ENCODE results near the gene ZSCAN30. TPM values are rescaled to one million over a fixed set of nuclear protein-coding genes. Genes with fewer than 3 reads are reported as not detected.
"Not testable (repeated sequence)": the region's sequence is repeated elsewhere in the genome, so short reads cannot be mapped to it uniquely, and the experiment has no call there.

ZSCAN30 gene
- total and polyA plus RNA-seq, 2 of the 13 experiments (the other 11 are each of a cell fraction or from before 2014, with no cell fraction given), result 7.4 to 7.7 TPM

DNA sequence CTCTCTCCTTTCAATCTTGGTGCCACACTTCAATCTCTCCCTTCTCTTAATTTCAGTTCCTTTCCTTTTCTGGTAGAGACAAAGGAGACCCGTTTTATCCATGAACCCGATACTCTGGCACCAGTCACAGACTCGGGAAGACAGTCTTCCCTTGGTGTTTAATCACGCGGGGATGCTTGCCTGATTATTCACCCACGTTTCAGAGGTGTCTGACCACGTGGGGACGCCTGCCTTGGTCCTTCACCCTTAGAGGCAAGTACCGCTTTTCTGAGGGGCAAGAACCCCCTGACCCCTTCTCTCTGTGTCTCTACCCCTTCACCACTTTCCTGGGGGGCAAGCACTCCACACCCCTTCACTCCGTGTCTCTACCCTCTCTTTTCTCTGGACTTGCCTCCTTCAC, 73.4 kb downstream of the ZSCAN30 start:
- H4K20me1 ChIP-seq (ENCODE audit: insufficient read depth, low read length); H3K9me3 ChIP-seq (ENCODE audit: low read length); H3K36me3 ChIP-seq (replicated peaks in 1 of 2; ENCODE audit: control insufficient read depth in 1 of 2, insufficient read depth in 2 of 2, low read length in 2 of 2); H3K4me1 ChIP-seq (ENCODE audit: insufficient read depth, low read length); FAIRE-seq; in situ Hi-C loops (cut with HindIII; ENCODE audit: extremely low pct_ligation_motif_present, low pct_unique_long_range_greater_than_20kb); H3K4me2 ChIP-seq (ENCODE audit: low read depth, low read length); intact Hi-C loops (cut with micrococcal nuclease; ENCODE audit: unreplicated experiment); DNase-seq (ENCODE audit: low spot score); H2AFZ ChIP-seq (ENCODE audit: low read length); H3K4me3 ChIP-seq (replicated peaks in 1 of 3; ENCODE audit: insufficient read depth in 1 of 3, low read depth in 2 of 3, low read length in 3 of 3); H3K27ac ChIP-seq (ENCODE audit: extremely low read length, insufficient read depth, low read length); BruUV-seq (replicated peaks); ATAC-seq; CTCF ChIA-PET (ENCODE audit: low intra/inter-chr PET ratio, low total read pairs); H3K79me2 ChIP-seq (ENCODE audit: insufficient read depth, low read length); H3K9ac ChIP-seq (ENCODE audit: insufficient read depth, low read depth, low read length); POLR2A ChIA-PET: not testable (repeated sequence)
- TF ChIP-seq, protein P1, sequence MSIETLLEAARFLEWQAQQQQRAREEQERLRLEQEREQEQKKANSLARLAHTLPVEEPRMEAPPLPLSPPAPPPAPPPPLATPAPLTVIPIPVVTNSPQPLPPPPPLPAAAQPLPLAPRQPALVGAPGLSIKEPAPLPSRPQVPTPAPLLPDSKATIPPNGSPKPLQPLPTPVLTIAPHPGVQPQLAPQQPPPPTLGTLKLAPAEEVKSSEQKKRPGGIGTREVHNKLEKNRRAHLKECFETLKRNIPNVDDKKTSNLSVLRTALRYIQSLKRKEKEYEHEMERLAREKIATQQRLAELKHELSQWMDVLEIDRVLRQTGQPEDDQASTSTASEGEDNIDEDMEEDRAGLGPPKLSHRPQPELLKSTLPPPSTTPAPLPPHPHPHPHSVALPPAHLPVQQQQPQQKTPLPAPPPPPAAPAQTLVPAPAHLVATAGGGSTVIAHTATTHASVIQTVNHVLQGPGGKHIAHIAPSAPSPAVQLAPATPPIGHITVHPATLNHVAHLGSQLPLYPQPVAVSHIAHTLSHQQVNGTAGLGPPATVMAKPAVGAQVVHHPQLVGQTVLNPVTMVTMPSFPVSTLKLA (IDR thresholded peaks at IDR 0.05), result peak; percentile 89
- H3K27me3 ChIP-seq (ENCODE audit: control insufficient read depth in 1 of 2, insufficient read depth in 2 of 2, low read length in 2 of 2), result peaks cover 0 to 20% of the 10 kb centered on the region in 2 experiments; a peak in 2 of 5 replicates
- WGBS (ENCODE audit: low lambda C conversion rate), result 24% methylated on average over 10 of the region's 10 CpGs

DNA sequence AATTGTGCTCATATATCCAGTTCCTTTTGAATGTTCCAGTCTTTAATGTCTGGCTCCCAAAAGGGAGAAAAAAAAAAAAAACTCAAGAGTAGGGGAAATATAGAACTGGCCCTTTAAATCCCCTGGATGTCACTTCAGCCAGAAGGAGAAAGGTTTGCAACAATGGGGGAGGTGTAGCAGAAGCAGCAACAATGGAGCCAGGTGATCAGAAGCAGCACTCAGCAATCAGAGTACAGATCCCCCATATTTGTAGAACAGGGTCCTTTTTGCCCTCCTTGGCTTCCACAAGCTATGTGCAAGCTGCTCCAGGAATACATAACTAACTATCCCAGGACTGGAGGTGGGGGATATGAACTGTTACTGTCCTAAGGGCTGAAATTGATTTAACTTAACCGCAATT, 75.0 kb downstream of the ZSCAN30 start:
- Histone ChIP-seq H4K20me1 (ENCODE audit: insufficient read depth, low read length) (no peaks in the 10 kb centered on the region), H2AFZ (ENCODE audit: low read length) (no peak overlapping the region), H3K79me2 (ENCODE audit: insufficient read depth, low read length) (no peaks in the 10 kb centered on the region), H3K27ac (ENCODE audit: extremely low read length, insufficient read depth, low read length) (no peak overlapping the region), H3K9ac (ENCODE audit: insufficient read depth, low read depth, low read length) (no peak overlapping the region), H3K4me3 (replicated peaks in 1 of 3; ENCODE audit: insufficient read depth in 1 of 3, low read depth in 2 of 3, low read length in 3 of 3) (no peak overlapping the region), H3K9me3 (ENCODE audit: low read length) (no peaks in the 10 kb centered on the region), H3K4me1 (ENCODE audit: insufficient read depth, low read length) (no peaks in the 10 kb centered on the region), H3K36me3 (replicated peaks in 1 of 2; ENCODE audit: control insufficient read depth in 1 of 2, insufficient read depth in 2 of 2, low read length in 2 of 2) (no peaks in the 10 kb centered on the region), H3K27me3 (ENCODE audit: control insufficient read depth in 1 of 2, insufficient read depth in 2 of 2, low read length in 2 of 2) (peaks cover 0 to 15% of the 10 kb centered on the region in 2 experiments; a peak in 1 of 5 replicates), H3K4me2 (ENCODE audit: low read depth, low read length) (no peak overlapping the region)
- no peak for ATAC-seq
- DNase-seq (ENCODE audit: low spot score), result no peak
- FAIRE-seq, result no peak
- BruUV-seq (replicated peaks), result no TSS peak
- POLR2A ChIA-PET, result no interaction called here
- in situ Hi-C loops (cut with HindIII; ENCODE audit: extremely low pct_ligation_motif_present, low pct_unique_long_range_greater_than_20kb) (no loop called here), intact Hi-C loops (cut with micrococcal nuclease; ENCODE audit: unreplicated experiment) (no loop called here)
- 0% methylated on average over 1 of the region's 1 CpG for WGBS (ENCODE audit: low lambda C conversion rate)
- CTCF ChIA-PET (ENCODE audit: low intra/inter-chr PET ratio, low total read pairs), result no interaction called here
- no peak for TF ChIP-seq ZNF460 (CRISPR knock-in tag; IDR thresholded peaks at IDR 0.05; ENCODE audit: borderline replicate concordance)
- TF ChIP-seq, protein P2, sequence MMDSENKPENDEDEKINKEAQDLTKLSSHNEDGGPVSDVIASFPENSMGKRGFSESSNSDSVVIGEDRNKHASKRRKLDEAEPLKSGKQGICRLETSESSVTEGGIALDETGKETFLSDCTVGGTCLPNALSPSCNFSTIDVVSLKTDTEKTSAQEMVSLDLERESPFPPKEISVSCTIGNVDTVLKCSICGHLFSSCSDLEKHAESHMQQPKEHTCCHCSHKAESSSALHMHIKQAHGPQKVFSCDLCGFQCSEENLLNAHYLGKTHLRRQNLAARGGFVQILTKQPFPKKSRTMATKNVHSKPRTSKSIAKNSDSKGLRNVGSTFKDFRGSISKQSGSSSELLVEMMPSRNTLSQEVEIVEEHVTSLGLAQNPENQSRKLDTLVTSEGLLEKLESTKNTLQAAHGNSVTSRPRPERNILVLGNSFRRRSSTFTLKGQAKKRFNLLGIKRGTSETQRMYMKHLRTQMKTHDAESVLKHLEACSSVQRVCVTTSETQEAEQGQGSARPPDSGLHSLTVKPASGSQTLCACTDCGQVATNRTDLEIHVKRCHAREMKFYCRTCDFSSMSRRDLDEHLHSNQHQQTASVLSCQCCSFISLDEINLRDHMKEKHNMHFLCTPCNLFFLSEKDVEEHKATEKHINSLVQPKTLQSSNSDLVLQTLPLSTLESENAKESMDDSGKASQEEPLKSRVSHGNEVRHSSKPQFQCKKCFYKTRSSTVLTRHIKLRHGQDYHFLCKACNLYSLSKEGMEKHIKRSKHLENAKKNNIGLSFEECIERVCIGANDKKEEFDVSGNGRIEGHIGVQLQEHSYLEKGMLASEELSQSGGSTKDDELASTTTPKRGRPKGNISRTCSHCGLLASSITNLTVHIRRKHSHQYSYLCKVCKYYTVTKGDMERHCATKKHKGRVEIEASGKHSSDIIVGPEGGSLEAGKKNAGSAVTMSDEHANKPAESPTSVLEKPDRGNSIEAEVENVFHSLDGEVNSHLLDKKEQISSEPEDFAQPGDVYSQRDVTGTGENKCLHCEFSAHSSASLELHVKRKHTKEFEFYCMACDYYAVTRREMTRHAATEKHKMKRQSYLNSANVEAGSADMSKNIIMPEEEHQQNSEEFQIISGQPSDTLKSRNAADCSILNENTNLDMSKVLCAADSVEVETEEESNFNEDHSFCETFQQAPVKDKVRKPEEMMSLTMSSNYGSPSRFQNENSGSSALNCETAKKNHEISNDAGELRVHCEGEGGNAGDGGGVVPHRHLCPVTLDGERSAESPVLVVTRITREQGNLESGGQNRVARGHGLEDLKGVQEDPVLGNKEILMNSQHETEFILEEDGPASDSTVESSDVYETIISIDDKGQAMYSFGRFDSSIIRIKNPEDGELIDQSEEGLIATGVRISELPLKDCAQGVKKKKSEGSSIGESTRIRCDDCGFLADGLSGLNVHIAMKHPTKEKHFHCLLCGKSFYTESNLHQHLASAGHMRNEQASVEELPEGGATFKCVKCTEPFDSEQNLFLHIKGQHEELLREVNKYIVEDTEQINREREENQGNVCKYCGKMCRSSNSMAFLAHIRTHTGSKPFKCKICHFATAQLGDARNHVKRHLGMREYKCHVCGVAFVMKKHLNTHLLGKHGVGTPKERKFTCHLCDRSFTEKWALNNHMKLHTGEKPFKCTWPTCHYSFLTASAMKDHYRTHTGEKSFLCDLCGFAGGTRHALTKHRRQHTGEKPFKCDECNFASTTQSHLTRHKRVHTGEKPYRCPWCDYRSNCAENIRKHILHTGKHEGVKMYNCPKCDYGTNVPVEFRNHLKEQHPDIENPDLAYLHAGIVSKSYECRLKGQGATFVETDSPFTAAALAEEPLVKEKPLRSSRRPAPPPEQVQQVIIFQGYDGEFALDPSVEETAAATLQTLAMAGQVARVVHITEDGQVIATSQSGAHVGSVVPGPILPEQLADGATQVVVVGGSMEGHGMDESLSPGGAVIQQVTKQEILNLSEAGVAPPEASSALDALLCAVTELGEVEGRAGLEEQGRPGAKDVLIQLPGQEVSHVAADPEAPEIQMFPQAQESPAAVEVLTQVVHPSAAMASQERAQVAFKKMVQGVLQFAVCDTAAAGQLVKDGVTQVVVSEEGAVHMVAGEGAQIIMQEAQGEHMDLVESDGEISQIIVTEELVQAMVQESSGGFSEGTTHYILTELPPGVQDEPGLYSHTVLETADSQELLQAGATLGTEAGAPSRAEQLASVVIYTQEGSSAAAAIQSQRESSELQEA (CRISPR knock-in tag; IDR thresholded peaks at IDR 0.05; ENCODE audit: not compliant biosample characterization), result no peak
- TF ChIP-seq, protein P3, sequence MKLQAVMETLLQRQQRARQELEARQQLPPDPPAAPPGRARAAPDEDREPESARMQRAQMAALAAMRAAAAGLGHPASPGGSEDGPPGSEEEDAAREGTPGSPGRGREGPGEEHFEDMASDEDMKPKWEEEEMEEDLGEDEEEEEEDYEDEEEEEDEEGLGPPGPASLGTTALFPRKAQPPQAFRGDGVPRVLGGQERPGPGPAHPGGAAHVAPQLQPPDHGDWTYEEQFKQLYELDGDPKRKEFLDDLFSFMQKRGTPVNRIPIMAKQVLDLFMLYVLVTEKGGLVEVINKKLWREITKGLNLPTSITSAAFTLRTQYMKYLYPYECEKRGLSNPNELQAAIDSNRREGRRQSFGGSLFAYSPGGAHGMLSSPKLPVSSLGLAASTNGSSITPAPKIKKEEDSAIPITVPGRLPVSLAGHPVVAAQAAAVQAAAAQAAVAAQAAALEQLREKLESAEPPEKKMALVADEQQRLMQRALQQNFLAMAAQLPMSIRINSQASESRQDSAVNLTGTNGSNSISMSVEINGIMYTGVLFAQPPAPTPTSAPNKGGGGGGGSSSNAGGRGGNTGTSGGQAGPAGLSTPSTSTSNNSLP (IDR thresholded peaks at IDR 0.05; ENCODE audit: low read depth, low read length), result no peak

Measured in HepG2 (cell line).